Measurements from ENCODE around the gene PTGR3.

The PTGR3 gene

DNA sequence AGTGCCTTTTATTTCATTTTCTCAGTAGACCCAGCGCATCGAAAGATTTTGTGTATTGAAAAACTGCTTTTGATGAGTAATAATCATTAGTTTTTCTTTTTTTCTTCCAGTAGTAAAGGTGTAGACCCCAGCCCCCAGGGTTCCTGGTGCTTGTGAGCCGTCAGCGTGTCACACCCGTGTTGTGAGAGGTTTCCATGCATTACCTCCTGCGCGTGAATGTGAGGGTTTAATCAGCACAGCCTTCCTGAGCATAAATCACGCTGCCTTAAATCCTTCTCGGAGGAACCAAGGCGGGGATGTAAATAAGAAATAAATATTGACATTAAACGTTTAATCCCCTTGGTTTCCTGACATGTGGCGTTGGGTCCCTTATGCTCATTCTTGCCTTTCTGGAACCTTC lies 26.0 kb upstream of the PTGR3 start:
- no peak for DNase-seq (ENCODE audit: low read depth)

DNA sequence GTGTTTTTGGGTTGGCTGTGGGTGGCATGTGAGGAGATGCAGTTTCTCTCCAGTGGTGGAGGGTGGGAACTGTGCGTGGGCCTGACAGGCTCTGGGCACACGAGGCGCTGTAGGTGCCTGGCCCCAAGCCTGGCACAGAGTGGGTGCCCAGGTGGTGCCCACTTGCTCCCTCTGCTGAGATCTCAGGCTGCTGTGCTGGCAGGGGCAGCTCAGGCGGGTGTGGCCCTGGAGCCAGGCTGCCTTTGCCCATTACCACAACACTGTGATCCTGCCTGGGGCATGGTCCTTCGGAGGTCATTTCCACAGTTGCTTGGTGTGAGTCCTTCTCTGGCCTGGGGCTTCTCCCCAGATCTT lies 22.1 kb upstream of the PTGR3 start:
- DNase-seq (ENCODE audit: low read depth) = no peak

DNA sequence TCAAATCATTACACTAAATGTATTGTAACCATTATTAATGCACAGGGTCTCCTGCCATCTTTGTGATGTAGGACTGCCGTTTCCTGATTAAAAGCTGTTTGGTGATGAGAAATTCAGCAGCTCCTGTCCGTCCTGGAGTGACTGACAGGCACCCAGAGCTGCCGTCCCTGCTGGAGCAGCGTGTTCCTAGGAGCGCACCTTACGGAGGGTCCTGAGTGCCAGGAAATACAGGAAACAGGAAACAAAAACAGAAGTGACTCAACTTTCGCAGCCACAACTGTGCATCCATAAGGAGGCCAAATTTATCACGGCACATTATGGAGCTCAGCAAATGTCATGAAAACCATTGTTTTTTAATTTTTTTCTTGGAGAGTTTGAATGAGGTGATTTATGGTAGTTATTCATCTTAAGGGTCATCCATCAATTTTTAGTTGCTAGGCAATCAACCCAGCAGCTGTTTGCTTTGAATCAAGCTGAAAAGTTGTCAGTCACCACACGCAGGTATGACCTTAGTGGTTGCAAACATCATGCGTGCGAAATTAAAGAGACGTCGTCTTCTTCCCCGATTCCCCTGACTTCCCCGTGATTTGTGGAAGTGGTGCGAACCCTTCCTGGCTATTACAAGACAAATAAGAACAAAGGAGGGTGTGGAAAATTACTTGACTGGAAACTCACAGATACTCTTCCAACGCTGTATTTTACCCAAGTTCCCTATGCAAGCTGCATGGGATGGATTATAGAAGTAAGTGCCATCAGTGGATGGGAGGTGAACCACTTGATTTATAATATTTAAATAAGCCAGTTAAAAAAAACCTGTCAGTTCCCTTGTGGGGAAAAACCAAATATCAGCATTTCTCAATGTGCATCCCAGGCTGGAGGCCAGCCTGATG lies 21.5 kb upstream of the PTGR3 start:
- DNase-seq (ENCODE audit: low read depth) = no peak

DNA sequence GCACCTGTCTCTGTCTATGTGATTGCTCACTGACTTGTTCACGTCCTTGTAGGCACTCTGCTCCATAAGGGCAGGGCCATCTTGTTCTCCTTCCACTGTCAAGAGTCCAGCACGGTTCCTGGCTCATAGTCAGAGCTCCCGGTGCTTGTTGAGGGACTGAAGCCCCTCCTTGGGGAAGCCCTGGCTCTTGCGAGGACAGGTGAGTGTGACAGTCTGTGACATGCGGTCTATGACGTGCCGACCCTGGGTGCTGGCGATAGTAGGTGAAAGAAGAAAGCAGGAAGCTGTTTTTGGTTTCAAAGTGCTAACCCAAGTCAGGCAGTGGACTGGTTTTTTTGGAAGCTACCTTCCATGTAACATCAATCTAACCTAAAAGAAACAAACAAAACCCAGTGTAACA lies 20.5 kb upstream of the PTGR3 start:
- no peak for DNase-seq (ENCODE audit: low read depth)

DNA sequence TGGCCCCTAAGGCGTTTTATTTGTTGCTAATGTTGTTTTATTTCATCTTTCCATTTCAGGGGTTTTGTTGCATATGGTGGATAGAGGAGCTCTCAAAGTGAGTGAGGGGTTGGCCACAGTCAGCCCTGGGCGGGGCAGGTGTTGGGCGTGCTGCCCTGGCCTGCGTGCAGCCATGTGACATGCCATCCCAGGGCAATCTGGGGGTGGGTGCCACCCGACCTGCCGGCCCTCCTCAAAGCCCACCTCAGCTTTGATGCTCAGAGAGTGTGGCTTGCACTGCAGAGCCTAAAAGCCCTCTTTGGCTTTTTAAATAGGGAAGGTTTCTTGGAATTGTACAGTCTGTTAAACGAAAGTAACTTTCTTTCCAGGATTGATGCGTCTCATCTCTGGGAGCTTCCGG lies 20.0 kb upstream of the PTGR3 start:
- no peak for DNase-seq (ENCODE audit: low read depth)

DNA sequence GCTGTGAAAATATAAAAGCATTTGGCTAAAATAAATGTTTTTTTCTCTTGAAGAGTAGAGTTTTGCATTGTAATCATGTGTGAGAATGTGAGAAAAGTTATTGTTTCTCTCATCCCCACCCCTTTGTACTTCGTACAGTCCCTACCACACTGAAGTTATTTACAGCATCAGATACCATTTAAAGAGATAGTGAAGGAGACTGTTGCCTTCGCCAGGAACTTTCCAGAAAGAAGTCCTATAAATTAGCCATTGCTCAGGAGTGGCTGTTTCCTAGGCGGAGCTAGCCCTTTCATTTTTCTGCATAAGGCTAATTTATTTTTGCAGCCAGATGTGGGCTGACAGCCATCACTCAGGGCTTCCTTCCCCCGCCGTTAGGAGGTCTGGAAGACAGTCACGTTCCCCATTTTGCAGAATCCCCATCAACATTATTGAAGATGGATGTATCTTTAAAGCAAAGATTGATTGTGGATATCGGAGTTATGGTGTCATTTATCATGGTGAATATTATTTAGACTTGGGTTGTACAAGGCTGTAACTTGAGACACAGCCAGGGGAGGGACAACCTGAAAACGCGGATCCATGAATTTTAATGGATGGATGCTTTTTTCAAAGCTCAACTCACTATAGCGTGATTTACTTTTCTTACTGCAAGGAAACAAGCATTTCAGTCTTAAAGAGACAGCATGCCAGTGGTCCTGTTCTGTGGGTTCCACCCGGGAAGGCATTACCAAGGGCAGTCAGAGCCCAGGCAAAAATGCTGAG lies 18.8 kb upstream of the PTGR3 start:
- DNase-seq (ENCODE audit: low read depth) = no peak

DNA sequence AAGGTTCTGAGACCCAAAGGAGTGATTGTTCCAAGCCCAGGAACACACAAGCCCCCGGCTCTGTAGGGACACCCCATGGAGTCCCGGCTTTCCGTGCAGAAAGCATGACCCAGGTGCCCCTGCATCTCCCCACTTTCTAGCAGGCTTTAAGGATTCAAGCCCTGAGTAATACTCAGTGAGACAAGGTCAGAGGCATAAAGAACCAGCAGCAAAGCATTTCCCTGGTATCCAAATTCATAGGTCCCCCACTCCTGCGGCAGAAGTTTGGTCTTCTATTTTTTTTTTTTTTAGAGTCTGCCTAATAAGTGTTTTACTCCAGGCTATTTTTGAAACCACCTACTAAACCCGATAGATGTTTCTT lies 18.0 kb upstream of the PTGR3 start:
- DNase-seq (ENCODE audit: low read depth) = no peak

DNA sequence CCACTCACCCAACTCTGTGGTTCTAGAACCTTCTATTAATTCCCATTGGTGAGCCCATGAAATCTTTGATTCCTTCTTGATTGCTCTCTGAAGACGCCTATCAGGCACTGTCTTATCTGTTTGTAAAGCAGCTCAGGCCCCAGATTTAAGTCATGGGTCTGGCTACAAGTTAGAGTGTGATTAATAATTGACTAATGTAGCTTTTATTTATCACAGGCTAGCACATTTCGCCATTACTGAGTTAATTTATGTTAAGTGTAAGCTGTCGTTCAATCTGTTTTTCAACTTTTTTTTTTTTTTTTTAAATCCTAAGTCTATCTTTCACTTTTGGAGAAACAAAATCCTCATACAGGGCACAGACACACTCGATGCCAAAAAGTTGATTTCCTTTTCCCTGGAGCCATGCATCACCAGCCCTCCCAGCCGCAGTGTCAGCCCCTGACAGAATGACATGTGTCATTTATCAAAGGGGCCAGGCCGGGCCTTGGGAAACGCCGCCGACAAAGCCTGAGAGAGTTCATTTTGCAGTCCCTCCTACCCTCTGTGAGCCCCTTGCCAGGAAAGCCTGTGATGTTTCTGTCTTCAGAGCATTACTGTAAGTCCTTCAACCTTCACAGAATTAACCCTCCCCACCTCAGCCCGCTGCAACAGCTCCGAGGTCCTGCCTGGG lies 17.5 kb upstream of the PTGR3 start:
- DNase-seq (ENCODE audit: low read depth) = no peak

DNA sequence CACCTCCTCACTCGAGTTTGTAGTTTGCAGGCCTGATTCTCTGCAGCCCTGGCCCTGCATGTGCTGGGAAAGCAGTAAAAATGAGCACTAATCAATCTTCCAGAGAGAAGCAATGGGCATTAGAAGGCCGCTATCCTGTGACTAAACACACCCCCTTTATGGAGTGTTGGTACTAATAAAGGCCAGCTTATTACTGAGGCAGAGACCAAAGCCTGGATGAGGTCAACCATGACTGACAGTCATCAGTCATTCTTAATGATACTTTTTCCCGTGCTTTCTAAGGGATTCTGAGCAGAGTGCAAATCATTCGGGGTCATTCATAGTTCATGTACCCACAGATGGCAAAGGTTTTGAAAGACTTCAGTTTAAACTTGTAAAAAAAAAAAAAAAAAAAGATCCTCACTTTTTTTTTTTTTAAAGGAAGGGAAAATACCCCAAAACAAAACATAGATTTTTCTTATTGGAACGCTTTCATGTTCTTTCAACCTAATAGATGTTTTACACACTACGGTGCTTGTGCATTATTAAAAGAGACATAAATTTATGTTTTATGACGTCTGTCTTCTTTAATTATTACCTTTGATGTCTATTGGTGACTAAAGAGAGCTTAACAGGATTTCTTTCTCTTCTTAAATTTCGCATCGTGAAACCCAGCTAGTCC lies 14.9 kb upstream of the PTGR3 start:
- DNase-seq (ENCODE audit: low read depth) = no peak

DNA sequence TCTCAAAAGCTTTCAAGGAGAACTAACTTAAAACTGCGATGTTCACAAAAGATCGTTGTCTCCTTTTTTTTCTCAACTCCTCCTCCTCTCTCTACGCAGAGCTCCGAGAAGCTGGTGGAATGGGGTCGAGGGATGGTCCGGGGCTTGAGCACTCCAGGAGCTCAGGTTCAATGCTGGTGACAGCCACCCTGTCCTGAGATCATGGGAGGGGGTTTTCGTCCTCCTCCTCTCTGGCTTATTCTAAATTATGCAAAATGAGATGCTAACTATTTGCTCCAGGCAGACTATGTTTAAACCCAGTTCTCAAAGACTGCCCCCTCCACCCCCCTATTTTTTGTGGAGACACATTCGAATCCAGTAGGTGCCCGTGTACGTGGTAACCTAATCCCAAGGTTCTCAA lies 13.5 kb upstream of the PTGR3 start:
- no peak for DNase-seq (ENCODE audit: low read depth)

DNA sequence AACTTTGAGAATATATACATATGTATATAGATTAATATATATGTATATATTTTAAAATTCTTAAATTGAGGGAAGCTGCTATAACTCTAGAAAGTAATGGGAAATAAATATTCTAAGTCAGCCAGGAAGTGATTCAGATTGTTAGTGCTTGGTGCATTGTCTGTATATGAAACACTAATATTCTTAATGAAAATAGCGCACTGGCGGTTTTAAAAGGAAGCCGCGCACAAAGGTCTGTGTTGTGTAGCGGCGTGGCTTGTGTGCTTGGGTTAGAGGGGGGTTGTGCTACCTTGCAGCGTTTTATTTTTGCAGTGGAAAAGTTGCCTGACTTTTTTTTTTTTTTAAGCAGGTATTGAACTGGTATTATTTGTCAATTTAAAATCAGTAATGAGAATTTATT lies 13.0 kb upstream of the PTGR3 start:
- no peak for DNase-seq (ENCODE audit: low read depth)

DNA sequence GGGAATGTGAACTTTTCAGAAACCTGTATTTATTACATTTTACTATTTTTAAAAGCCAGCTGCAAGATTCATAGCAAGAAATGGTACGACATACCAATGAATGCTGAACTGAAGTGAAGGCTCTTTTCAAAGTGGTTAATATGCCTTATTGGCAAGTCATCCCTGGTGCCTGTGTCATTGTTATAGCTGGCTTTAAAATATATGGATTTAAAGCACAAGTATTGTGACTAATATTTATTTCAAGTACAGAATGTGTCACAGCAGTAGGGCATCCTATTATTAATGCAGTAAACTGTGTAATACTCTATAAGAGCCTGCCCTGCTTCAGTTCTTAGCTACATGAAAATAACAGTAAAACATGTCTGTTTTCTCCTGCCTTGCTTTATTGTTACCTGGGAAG lies 12.5 kb upstream of the PTGR3 start:
- no peak for DNase-seq (ENCODE audit: low read depth)

DNA sequence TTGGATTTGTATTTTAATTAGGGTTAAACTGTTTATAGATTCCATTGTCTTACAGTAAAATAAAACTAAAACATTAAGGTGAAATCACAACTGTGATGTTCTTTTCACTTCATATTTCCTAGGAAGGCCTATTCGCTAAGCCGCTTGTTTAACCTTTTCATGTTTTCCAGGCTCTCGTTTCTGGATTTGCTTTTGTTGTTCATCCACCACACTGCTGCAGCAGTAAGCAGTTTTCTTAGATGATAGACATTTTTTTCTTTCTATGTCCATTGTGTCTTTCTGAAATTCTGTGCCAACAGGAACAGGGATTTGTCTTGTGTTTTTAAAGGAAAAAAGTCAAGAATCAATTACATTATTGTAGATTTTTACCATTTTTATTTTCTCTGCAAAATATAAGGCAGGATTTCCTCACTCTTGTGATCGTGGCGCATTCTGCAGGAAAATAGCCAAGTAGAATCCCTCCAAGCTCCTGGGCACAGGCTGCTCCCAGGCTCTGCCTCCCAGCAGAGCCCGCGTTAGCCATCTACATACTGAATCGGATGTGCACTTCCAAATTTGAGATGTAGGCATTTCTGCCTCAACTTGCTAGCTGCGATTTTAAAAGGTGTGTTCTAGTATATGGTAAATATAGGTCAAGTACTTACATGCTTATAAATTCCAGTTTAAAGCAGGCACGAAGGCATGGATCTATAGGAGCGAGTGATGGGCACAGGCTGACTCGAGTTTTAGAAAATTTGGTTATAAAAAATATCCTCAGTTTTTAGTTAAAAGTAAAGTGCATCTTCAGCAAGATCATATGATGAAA lies 11.8 kb upstream of the PTGR3 start:
- no peak for DNase-seq (ENCODE audit: low read depth)

DNA sequence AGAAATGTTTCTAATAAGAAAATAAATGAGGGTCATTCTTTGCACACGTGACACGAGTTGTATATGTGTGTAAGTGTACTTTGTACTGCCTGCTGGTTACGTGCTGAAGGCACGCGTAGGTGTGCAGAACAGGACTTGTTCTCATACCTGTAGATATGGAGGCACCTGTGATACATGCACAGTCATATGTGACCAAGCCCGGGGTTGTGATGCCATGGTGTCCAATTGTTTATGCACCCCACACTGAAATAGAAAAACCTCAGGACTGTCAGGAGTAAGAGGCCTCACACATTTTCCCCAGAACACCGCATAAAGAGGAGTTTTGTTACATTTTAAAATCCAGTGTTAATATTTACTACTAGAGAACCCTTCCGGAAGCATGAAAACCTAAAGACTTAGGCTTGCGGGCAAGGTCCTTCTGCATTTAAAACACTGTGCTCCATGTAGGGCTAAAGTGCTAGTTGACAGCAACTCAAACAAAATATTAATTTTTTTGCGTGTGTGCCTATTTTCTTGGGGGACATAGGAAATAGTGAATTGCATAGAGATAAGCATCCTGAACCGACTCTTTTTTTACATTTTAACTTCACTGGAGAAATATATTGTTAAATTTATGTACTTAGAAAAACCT lies 10.9 kb upstream of the PTGR3 start:
- DNase-seq (ENCODE audit: low read depth) = no peak

DNA sequence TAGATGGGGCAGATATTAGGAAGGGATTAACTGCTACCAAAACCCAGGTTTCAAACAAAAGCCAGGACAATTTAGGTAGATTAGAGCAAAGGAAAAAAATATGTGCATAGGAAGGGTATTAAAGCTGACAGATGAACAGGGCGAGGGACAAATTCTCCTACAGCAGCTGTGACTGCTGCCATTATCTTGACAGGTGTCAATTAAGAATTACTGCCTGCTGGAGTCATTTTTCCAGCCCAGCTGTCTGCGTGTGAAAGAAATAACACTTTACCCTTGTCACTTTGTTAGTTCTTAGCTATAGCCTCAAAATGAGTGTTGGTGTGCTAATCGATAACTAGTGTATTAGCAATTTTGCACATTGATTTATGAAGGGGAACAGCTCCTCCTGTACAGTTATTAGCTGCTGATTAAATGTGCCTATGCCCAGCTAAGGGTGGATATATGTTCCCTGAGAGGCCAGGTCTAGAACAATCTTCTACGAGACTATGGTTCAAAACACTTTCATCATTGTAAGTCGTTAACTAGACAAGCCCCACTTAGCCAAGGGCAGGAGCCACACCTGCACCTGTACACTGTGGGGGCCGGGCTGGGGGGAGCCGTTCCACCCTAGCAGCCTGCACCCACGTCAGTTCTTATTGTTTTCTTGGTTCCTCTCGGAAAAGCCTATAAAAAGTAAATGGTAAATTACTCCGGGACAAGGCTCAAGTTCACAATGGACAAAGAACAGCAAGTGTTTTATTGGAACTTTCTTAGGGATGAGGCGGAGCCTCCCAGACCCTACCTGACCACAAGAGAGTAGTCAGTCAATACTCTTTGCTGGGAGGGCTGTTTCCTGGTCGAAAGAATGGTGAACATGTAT lies 9.4 kb upstream of the PTGR3 start:
- DNase-seq (ENCODE audit: low read depth) = no peak

DNA sequence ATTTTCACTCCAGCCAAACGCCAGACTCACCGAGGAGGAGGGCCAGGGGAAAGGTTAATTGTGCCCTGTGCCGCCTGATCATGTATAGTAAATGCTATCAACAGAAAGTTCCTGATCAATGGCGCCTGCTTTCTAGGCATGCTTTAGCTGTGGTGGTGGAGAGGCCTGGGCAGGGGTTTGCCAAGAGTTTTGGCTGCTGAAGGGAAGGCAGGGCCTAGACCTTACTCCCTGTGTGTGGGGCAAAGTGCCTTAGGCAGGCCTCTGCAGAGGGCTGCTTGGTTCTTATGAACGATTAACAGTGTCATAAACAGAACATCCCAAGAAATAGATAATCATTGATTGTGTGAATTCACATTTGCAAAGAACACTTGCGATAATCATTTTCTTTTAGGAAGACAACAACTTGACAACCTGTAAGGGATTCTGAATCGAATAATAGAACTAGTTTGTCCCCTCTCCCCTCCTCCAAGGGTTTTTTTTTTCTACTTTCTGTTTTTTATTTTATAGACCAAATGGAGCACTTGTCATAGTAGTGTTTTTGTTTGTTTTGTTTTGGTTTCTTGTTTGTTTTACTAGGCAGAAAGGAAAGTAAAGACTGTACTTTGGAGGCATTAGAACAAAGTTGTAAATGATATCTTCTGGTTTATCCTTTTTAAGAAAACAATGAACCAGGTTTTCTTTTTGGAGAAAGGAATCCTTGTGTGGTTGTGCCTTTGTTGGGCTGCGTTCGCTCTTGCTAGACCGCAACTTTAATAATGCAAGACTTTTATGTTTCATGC lies 8.2 kb upstream of the PTGR3 start:
- no peak for DNase-seq (ENCODE audit: low read depth)

DNA sequence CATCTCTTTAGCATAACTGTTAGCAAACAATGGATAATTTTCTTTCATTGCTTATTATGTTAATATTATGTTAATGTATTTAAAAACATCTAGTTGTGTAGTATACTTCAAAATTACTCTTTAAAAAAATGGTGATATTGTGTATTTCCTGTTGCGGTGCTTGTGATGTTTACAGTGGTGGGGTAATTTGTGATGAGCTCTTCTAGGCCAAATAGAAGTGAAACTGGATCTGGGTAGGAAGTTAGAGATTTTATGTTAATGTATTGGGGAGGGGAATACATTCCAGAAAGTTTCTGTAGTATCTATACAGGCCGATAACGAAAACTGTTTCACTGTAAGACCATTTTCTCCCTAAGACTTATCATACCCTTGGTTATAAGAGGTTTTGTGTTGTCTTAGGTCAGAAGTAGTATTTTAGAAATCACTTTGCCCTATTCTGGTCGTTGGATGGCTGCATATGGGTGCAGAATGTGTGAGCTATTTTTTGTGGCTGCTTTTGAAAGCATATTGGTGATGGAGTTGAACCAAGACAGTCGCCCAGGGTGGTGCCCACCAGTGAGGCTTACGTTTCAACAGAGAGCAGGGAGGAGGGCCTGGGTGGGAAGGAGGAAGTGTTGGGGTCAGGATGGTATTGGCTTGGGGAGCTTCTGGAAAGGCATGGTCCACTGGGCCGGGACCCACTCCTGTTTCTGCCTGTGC lies 7.4 kb upstream of the PTGR3 start:
- no peak for DNase-seq (ENCODE audit: low read depth)

DNA sequence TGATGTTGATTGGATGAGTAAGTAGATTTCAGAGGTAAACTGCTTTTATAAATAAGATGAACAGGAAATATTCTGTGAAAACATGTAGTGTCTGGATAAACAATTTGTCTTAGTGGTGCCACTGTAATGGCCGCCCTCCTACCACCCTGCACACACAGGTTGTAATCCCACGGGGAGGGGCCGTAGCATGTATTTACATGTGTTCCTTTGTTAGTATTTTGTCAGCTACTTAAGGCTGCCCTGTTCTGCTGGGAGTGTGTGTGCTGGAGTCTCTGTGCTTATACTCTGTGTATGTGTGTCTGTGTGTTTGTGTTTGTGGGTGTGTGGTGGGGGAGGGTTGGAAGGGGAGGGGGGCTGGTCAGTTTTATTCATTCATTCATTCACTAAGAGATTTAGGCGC lies 6.7 kb upstream of the PTGR3 start:
- no peak for DNase-seq (ENCODE audit: low read depth)
